MM.1S (cell line): ENCODE measurements around the gene OR11L1.

ENCODE experiments used
- DNase-seq: peaks from one replicate; pipeline ENCODE4 v3.0.0-alpha.2; 2015
- H2AFZ ChIP-seq: fragments of 300-600 bp; sonication (generic); 2 replicates; pipeline ENCODE4 v1.6.0; 2016; ENCODE audit warnings: antibody characterized with exemption, low read length
- H3F3A ChIP-seq: fragments of 300-600 bp; sonication (generic); 2 replicates; pipeline ENCODE4 v1.6.1; 2016; ENCODE audit warnings: mild to moderate bottlenecking, antibody characterized with exemption, low read length, moderate library complexity, mixed read lengths; ENCODE audit not compliant: insufficient read depth
- H3K27ac ChIP-seq: fragments of 300-600 bp; sonication (generic); 2 replicates; pipeline ENCODE4 v1.5.1; 2016; ENCODE audit warnings: mild to moderate bottlenecking, low read length
- H3K27me3 ChIP-seq: fragments of 300-600 bp; sonication (generic); replicated peaks from 2 replicates; pipeline ENCODE4 v1.6.0; 2016; ENCODE audit warnings: low read length; ENCODE audit not compliant: insufficient read depth
- H3K36me3 ChIP-seq: fragments of 300-600 bp; sonication (generic); replicated peaks from 2 replicates; pipeline ENCODE4 v1.6.1; 2016; ENCODE audit warnings: mild to moderate bottlenecking, low read length, mixed read lengths; ENCODE audit not compliant: insufficient read depth
- H3K4me1 ChIP-seq: fragments of 300-600 bp; sonication (generic); 2 replicates; pipeline ENCODE4 v1.6.1; 2016; ENCODE audit warnings: low read length, mixed read lengths
- H3K4me2 ChIP-seq: fragments of 300-600 bp; sonication (generic); 2 replicates; pipeline ENCODE4 v1.6.0; 2016; ENCODE audit warnings: low read depth, low read length
- H3K4me3 ChIP-seq: fragments of 300-600 bp; sonication (generic); 2 replicates; pipeline ENCODE4 v1.5.1; 2016; ENCODE audit warnings: low read length, mixed read lengths
- H3K79me2 ChIP-seq: fragments of 300-600 bp; sonication (generic); 2 replicates; pipeline ENCODE4 v1.6.1; 2016; ENCODE audit warnings: mixed run types, low read length, mixed read lengths
- H3K9ac ChIP-seq: fragments of 300-600 bp; sonication (generic); 2 replicates; pipeline ENCODE4 v1.6.1; 2016; ENCODE audit warnings: low read length, mixed read lengths
- H3K9me2 ChIP-seq: fragments of 300-600 bp; sonication (generic); replicated peaks from 2 replicates; pipeline ENCODE4 v1.6.1; 2016; ENCODE audit warnings: mild to moderate bottlenecking, low read length, mixed read lengths; ENCODE audit not compliant: insufficient read depth
- H3K9me3 ChIP-seq: fragments of 300-600 bp; sonication (generic); replicated peaks from 2 replicates; pipeline ENCODE4 v1.6.1; 2016; ENCODE audit warnings: mild to moderate bottlenecking, low read length, mixed read lengths; ENCODE audit not compliant: insufficient read depth
- H4K20me1 ChIP-seq: fragments of 300-600 bp; sonication (generic); 2 replicates; pipeline ENCODE4 v1.6.1; 2016; ENCODE audit warnings: mild to moderate bottlenecking, low read length, moderate library complexity, mixed read lengths; ENCODE audit not compliant: insufficient read depth
- EZH2 ChIP-seq: fragments of 300-600 bp; sonication (generic); optimal IDR thresholded peaks from 2 replicates; pipeline ENCODE3; 2017; ENCODE audit warnings: low read depth, mild to moderate bottlenecking, antibody characterized with exemption, low read length, mixed read lengths
- EZH2phosphoT487 ChIP-seq: fragments of 300-600 bp; sonication (generic); IDR thresholded peaks from 2 replicates; pipeline ENCODE4 v1.6.1; 2018; ENCODE audit warnings: antibody characterized with exemption, low read length
- TF ChIP-seq, protein P1 (sequence below): fragments of 300-600 bp; sonication (generic); IDR thresholded peaks from 2 replicates; pipeline ENCODE4 v1.5.1; 2016; ENCODE audit warnings: antibody characterized with exemption, low read length, mixed read lengths

Gene OR11L1

DNA sequence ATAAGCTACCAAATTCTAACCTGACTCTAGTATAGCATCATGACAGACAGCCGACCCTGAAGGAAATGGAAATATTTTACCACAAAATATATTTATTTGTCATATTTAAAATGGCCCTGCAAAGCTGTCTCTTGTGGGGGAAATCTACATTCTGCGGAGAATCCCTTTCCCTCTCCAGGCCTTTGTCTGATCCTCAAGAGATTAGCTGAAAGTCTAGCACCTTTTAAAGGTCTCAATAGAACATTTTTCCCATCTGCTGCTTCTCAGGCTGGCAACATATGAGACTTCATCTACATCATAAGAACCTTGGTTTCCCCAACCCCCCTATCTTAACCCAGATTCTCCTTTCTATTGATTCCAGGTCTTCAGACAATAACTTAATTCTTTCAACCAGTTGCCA lies 1.7 kb upstream of the OR11L1 start:
- no peak overlapping the region for H3K9ac ChIP-seq
- no peaks in the 10 kb centered on the region for H3F3A ChIP-seq
- no peak overlapping the region for H3K27ac ChIP-seq
- H3K36me3 ChIP-seq, result no peaks in the 10 kb centered on the region
- H3K27me3 ChIP-seq, result no peaks in the 10 kb centered on the region
- H4K20me1 ChIP-seq, result no peaks in the 10 kb centered on the region
- no peak for DNase-seq
- no peak overlapping the region for H2AFZ ChIP-seq
- no peaks in the 10 kb centered on the region for H3K9me3 ChIP-seq
- H3K4me2 ChIP-seq, result no peak overlapping the region
- H3K79me2 ChIP-seq, result no peaks in the 10 kb centered on the region
- H3K9me2 ChIP-seq, result no peaks in the 10 kb centered on the region
- no peak overlapping the region for H3K4me3 ChIP-seq
- TF ChIP-seq EZH2 (no peak), EZH2phosphoT487 (no peak)
- TF ChIP-seq, protein P1, sequence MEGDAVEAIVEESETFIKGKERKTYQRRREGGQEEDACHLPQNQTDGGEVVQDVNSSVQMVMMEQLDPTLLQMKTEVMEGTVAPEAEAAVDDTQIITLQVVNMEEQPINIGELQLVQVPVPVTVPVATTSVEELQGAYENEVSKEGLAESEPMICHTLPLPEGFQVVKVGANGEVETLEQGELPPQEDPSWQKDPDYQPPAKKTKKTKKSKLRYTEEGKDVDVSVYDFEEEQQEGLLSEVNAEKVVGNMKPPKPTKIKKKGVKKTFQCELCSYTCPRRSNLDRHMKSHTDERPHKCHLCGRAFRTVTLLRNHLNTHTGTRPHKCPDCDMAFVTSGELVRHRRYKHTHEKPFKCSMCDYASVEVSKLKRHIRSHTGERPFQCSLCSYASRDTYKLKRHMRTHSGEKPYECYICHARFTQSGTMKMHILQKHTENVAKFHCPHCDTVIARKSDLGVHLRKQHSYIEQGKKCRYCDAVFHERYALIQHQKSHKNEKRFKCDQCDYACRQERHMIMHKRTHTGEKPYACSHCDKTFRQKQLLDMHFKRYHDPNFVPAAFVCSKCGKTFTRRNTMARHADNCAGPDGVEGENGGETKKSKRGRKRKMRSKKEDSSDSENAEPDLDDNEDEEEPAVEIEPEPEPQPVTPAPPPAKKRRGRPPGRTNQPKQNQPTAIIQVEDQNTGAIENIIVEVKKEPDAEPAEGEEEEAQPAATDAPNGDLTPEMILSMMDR, result no peak
- no peaks in the 10 kb centered on the region for H3K4me1 ChIP-seq

DNA sequence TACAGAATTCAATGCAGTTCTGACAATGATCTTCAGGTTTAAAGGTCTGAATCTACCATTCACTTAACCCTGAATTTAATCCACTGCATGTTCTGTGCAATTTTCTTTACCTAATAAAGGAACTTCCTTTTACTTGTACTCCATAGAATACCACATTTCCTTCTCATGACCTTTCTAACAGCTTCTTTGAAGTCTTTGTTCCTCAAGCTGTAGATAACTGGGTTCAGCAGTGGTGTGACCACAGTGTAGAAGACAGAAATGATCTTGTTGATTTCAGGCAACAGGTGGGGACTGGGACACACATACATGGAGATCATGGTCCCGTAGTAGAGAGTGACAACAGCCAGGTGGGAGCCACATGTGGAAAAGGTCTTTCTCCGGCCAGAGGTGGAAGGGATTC lies 878 bp downstream of the OR11L1 start:
- Histone ChIP-seq H3K4me3 (no peak overlapping the region), H3K9me2 (no peaks in the 10 kb centered on the region), H2AFZ (no peak overlapping the region), H4K20me1 (no peaks in the 10 kb centered on the region), H3F3A (no peaks in the 10 kb centered on the region), H3K4me2 (no peak overlapping the region), H3K36me3 (no peaks in the 10 kb centered on the region), H3K9ac (no peak overlapping the region), H3K4me1 (no peaks in the 10 kb centered on the region), H3K9me3 (no peaks in the 10 kb centered on the region), H3K27me3 (no peaks in the 10 kb centered on the region), H3K79me2 (no peaks in the 10 kb centered on the region), H3K27ac (no peak overlapping the region)
- no peak for TF ChIP-seq EZH2
- TF ChIP-seq, protein P1, result no peak
- TF ChIP-seq EZH2phosphoT487, result no peak
- DNase-seq, result no peak

DNA sequence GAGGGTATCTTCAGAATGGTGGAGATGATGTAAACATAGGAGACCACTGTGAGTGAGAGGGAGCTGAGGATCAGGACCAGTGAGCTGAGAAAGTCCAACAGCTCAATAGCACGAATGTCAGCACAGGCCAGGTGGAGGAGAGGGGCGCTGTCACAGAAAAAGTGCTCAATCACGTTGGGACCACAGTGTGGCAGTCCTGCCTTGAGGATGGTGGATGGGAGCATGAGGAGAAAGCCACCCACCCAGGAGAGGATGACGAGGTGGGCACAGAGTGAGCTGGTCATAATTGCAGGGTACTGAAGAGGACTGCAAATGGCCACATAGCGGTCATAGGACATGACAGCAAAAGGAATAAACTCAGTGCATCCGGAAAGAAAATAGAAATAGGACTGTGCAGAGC lies 8.1 kb downstream of the OR11L1 start:
- H3K4me3 ChIP-seq, result no peak overlapping the region
- no peaks in the 10 kb centered on the region for H3F3A ChIP-seq
- H3K36me3 ChIP-seq, result no peaks in the 10 kb centered on the region
- H3K9me3 ChIP-seq, result no peaks in the 10 kb centered on the region
- no peaks in the 10 kb centered on the region for H3K4me1 ChIP-seq
- H3K9ac ChIP-seq, result no peak overlapping the region
- H3K9me2 ChIP-seq, result no peaks in the 10 kb centered on the region
- DNase-seq, result no peak
- H3K27ac ChIP-seq, result no peak overlapping the region
- no peaks in the 10 kb centered on the region for H4K20me1 ChIP-seq
- TF ChIP-seq EZH2, result no peak
- TF ChIP-seq, protein P1, result no peak
- no peak overlapping the region for H2AFZ ChIP-seq
- H3K4me2 ChIP-seq, result no peak overlapping the region
- H3K27me3 ChIP-seq, result no peaks in the 10 kb centered on the region
- H3K79me2 ChIP-seq, result no peaks in the 10 kb centered on the region

DNA sequence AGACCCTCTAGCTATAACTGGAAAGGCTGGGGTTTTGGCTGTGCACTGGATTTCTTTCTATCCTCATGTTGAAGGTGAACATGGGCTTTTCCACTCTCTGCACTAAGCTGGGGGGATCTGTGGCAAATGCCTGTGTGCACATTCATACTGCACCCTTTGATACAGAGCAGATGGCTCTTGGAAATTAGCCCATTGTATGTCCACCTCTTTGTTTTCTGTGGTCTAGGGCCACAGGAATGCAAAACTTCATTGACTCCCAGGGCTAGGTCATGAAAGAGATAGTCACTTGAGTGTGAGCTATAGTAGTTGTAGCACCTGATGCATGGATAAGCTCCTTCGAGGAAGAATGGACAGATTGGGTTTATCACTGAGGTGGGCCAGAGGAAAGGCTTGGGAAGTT lies 12.0 kb downstream of the OR11L1 start:
- H3K4me3 ChIP-seq, result no peak overlapping the region
- H3K4me2 ChIP-seq, result no peak overlapping the region
- no peaks in the 10 kb centered on the region for H3K9me2 ChIP-seq
- no peak overlapping the region for H2AFZ ChIP-seq
- H3K4me1 ChIP-seq, result no peaks in the 10 kb centered on the region
- no peaks in the 10 kb centered on the region for H3F3A ChIP-seq
- H4K20me1 ChIP-seq, result no peaks in the 10 kb centered on the region
- H3K9ac ChIP-seq, result no peak overlapping the region
- H3K27ac ChIP-seq, result no peak overlapping the region
- H3K79me2 ChIP-seq, result no peaks in the 10 kb centered on the region
- no peaks in the 10 kb centered on the region for H3K36me3 ChIP-seq
- DNase-seq, result no peak
- H3K9me3 ChIP-seq, result no peaks in the 10 kb centered on the region
- TF ChIP-seq EZH2, result no peak
- TF ChIP-seq, protein P1, result no peak
- no peak for TF ChIP-seq EZH2phosphoT487
- no peaks in the 10 kb centered on the region for H3K27me3 ChIP-seq
